GM12875 (cell line): ENCODE data around the gene PXT1.

Source experiments
- H3K4me3 ChIP-seq: one replicate; pipeline ENCODE4 v1.5.1; 2011; ENCODE audit warnings: low read depth, low read length, control low read depth
- TF ChIP-seq, protein P1 (sequence below): IDR thresholded peaks from 2 replicates; pipeline ENCODE4 v1.5.1; 2011; ENCODE audit warnings: low read depth, mild to moderate bottlenecking, control low read depth, inconsistent platforms, low read length, moderate library complexity, borderline replicate concordance; ENCODE audit not compliant: insufficient read depth

The PXT1 gene

DNA sequence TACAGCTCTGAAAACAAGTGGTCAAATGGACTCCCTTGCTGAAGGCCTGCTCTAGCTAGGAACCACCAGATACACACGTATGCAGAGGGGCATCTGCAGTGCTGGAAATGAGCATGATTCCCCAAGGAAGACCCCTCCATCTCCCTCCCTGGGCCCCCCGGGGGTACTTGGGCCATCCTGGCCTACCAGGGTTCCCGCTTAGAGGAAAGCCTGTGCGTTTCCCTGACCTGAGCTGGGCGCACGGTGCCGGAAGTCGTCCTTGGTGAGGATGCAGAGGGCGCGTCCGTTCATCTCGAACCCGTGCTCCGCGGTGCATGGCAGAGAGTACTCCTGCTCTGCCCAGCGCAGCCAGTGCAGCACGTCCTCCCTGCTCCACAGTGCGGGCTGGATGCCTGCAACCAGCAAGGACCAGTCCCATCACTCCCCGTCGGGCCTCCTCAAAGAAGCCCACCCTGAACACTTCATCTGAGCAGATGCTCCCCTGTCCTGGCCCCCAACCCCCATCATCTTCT, 67.0 kb downstream of the PXT1 start:
- H3K4me3 ChIP-seq = no peak overlapping the region
- TF ChIP-seq, protein P1, sequence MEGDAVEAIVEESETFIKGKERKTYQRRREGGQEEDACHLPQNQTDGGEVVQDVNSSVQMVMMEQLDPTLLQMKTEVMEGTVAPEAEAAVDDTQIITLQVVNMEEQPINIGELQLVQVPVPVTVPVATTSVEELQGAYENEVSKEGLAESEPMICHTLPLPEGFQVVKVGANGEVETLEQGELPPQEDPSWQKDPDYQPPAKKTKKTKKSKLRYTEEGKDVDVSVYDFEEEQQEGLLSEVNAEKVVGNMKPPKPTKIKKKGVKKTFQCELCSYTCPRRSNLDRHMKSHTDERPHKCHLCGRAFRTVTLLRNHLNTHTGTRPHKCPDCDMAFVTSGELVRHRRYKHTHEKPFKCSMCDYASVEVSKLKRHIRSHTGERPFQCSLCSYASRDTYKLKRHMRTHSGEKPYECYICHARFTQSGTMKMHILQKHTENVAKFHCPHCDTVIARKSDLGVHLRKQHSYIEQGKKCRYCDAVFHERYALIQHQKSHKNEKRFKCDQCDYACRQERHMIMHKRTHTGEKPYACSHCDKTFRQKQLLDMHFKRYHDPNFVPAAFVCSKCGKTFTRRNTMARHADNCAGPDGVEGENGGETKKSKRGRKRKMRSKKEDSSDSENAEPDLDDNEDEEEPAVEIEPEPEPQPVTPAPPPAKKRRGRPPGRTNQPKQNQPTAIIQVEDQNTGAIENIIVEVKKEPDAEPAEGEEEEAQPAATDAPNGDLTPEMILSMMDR = no peak

DNA sequence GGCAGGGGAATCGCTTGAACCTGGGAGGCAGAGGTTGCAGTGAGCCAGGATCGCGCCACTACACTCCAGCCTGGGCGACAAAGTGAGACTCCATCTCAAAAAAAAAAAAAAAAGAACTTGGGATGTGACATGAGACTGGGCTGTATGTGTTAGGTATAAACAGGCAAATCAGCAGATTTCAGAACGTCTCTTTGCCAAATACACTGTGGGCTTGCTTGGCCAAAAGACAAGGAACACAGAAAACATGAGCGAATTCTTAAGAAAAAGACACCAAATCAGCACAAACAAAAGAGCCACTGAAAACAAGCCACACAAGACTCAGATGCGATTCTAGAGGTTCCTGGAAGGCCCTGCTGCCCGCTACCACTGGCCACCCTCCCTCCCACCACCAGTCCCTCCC, 67.7 kb downstream of the PXT1 start:
- no peak overlapping the region for H3K4me3 ChIP-seq
- TF ChIP-seq, protein P1 = no peak

DNA sequence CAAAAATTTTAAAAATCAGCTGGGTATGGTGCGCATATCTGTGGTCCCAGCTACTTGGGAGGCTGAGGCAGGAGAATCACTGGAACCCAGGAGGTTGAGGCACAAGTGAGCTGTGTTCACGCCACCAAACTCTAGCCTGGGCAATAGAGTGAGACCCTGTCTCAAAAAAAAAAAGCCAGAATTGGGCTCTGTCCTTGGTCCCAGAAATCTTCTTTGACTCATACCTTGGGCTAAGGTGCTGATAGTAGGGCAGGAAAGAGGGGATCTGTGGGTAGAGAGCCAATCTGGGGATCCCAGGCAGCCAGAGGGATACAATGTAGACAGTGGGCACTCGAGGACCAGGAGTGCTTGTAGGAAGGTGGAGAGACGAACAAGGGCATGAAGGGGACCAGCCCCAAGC, 68.5 kb downstream of the PXT1 start:
- H3K4me3 ChIP-seq = no peak overlapping the region
- TF ChIP-seq, protein P1 = no peak

DNA sequence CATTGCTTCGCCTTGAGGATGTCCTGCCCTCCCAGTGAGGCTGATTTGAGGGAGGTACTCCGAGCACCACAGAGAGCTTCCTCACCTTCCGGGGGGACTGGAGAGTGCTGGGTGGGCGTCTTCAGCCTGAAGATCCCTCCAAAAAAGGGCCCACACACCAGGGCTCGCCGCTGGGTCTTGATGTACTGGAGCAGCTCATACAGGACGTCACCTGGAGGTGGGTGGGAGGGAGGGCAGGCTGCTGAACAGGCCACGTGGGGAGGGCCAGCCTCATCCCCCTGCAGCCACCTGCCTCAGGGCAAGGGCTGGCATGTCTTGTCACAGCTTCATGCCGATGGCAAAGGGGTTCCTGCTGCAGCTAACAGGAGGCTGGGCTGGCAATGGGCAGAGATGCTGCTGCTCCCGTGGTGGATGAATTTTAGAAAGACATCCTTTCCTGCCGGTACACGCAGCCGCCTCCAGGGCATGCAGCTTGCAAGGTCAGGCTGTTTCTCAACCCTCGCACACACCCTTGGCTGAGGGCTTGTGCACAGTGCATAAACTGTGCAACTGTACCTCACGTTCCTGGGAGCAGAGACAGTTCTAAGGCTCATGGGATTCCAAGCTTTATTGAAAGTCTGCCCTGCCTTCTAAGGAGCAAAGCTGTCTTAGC, 69.2 kb downstream of the PXT1 start:
- TF ChIP-seq, protein P1 = no peak
- no peak overlapping the region for H3K4me3 ChIP-seq

DNA sequence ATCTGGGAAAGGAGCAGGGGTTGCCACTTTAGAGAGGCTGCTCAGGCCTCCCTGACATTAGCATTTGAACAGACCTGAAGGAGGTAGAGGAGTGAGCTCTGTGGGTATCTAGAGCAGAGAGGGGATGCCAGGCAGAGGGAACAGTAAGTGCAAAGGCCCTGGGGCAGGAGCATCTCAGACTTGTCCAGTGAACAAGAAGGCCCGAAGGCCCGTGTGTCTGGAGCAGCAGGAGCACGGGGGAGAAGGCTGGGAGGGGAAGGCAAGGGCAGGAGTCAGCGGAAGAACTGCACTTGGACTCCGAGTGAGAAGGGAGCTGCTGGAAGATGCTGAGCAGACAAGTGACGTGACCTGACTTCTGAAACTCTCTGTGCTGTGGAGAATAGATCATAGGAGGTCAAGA, 70.6 kb downstream of the PXT1 start:
- TF ChIP-seq, protein P1 = no peak

DNA sequence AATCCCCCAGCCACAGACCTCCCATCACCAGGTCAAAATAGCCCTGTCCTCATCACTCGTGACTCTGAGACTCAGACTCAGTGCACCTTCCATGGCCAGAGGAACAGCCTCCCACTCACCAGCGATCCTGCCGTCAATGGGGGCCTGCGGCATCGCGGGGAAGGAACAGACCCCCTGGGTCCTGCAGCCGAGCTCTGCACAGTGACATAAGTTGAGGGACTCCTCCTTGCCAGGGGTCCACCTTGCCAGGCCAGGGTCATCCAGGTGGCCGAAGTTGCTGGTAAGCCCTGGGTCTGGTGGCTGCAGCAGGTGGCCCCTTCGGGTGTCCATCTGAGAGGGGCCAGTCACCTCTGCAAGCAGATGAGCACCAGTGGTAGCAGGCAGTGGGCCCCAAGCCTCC, 71.4 kb downstream of the PXT1 start:
- TF ChIP-seq, protein P1 = no peak
- no peak overlapping the region for H3K4me3 ChIP-seq

More for the DNA sequence above, 70.6 kb downstream of the PXT1 start:
- no peak overlapping the region for H3K4me3 ChIP-seq

DNA sequence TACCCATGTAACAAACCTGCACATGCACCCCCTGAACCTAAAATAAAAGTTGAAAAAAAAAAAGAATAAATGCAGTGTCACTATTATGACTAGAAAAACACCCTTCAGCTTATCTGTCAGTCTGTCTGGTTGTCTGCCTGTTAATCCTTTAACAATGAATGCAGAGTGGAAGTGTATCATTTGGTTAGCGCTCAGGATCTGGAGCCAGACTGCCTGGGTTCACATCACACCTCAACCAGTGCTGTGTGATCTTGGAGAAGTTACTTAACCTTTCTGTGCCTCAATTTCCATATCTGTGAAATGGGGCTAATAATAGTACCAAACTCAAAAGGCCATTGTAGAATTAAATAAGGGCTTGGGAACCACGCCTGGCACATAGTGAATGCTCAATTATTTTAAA, 72.0 kb downstream of the PXT1 start:
- no peak overlapping the region for H3K4me3 ChIP-seq
- TF ChIP-seq, protein P1 = no peak
